SJSA1 (cell line): ENCODE results near the gene PKN3. TPM values are rescaled to one million over a fixed set of nuclear protein-coding genes. Genes with fewer than 3 reads are reported as not detected.

Experiments
- DNase-seq, 2 experiments: peaks; one replicate each; pipeline ENCODE4 v3.0.0-alpha.2; 2015 to 2020; ENCODE audit warnings: low spot score in 2 of 2, low read depth in 1 of 2
- H3K27ac ChIP-seq: fragments of 250-450 bp; sonication (Bioruptor Pico); 2 replicates; pipeline ENCODE4 v1.5.1; 2020; ENCODE audit warnings: mild to moderate bottlenecking, moderate library complexity
- H3K27me3 ChIP-seq: fragments of 250-450 bp; sonication (Bioruptor Pico); replicated peaks from 2 replicates; pipeline ENCODE4 v1.5.1; 2020; ENCODE audit warnings: mild to moderate bottlenecking, moderate library complexity
- H3K36me3 ChIP-seq: fragments of 250-450 bp; sonication (Bioruptor Pico); 2 replicates; pipeline ENCODE4 v1.5.1; 2020; ENCODE audit warnings: mild to moderate bottlenecking
- H3K4me1 ChIP-seq: fragments of 250-450 bp; sonication (Bioruptor Pico); replicated peaks from 2 replicates; pipeline ENCODE4 v1.6.1; 2021; ENCODE audit warnings: mild to moderate bottlenecking
- H3K4me3 ChIP-seq: fragments of 250-450 bp; sonication (Bioruptor Pico); 2 replicates; pipeline ENCODE4 v1.5.1; 2020; ENCODE audit warnings: mild to moderate bottlenecking
- H3K9me3 ChIP-seq: fragments of 250-450 bp; sonication (Bioruptor Pico); replicated peaks from 2 replicates; pipeline ENCODE4 v1.5.1; 2020; ENCODE audit warnings: mild to moderate bottlenecking
- total RNA-seq: library from RNA; depleted of rRNA; stranded (reverse); fragments of >200 nt; shearing (Covaris generic); gene quantifications from 2 replicates; pipeline ENCODE4 v1.2.3, GENCODE V29; 2014

PKN3 gene
- total RNA-seq, 1 experiment from 2014 or later: 9.5 TPM

- H3K27me3 ChIP-seq: no peaks in the 10 kb centered on the region
- no peaks in the 10 kb centered on the region for H3K9me3 ChIP-seq
- H3K4me1 ChIP-seq: no peaks in the 10 kb centered on the region
- H3K4me3 ChIP-seq: no peak overlapping the region
- H3K27ac ChIP-seq: no peak overlapping the region
- peaks cover 35% of the 10 kb centered on the region for H3K36me3 ChIP-seq
- DNase-seq: no peak
Observed at GRCh38 chr9:128716581-128717254, 14.4 kb downstream of the PKN3 start.

- Histone ChIP-seq H3K4me3 (no peak overlapping the region), H3K9me3 (no peaks in the 10 kb centered on the region), H3K4me1 (peaks cover 5% of the 10 kb centered on the region), H3K27me3 (no peaks in the 10 kb centered on the region), H3K36me3 (peaks cover 31% of the 10 kb centered on the region), H3K27ac (no peak overlapping the region)
- DNase-seq: no peak
Observed at GRCh38 chr9:128718047-128718446, 15.7 kb downstream of the PKN3 start.

GRCh38 chr9:128718475-128718874, 16.2 kb downstream of the PKN3 start:
- Histone ChIP-seq H3K9me3 (no peaks in the 10 kb centered on the region), H3K36me3 (peaks cover 29% of the 10 kb centered on the region), H3K4me1 (peaks cover 9% of the 10 kb centered on the region), H3K4me3 (no peak overlapping the region), H3K27ac (no peak overlapping the region), H3K27me3 (no peaks in the 10 kb centered on the region)
- DNase-seq: no peak

- H3K4me1 ChIP-seq: peaks cover 18% of the 10 kb centered on the region
- no peaks in the 10 kb centered on the region for H3K27me3 ChIP-seq
- DNase-seq: no peak
- H3K27ac ChIP-seq: no peak overlapping the region
- H3K9me3 ChIP-seq: no peaks in the 10 kb centered on the region
- H3K4me3 ChIP-seq: no peak overlapping the region
- H3K36me3 ChIP-seq: peaks cover 29% of the 10 kb centered on the region
Observed at GRCh38 chr9:128719919-128720605, 17.8 kb downstream of the PKN3 start.

GRCh38 chr9:128720841-128721486, 18.7 kb downstream of the PKN3 start:
- H3K4me1 ChIP-seq: peaks cover 18% of the 10 kb centered on the region
- H3K4me3 ChIP-seq: no peak overlapping the region
- H3K27ac ChIP-seq: no peak overlapping the region
- no peak for DNase-seq
- no peaks in the 10 kb centered on the region for H3K27me3 ChIP-seq
- H3K36me3 ChIP-seq: peaks cover 28% of the 10 kb centered on the region
- H3K9me3 ChIP-seq: no peaks in the 10 kb centered on the region

GRCh38 chr9:128721487-128722010, 19.2 kb downstream of the PKN3 start:
- Histone ChIP-seq H3K4me1 (peaks cover 18% of the 10 kb centered on the region), H3K9me3 (no peaks in the 10 kb centered on the region), H3K36me3 (peaks cover 28% of the 10 kb centered on the region), H3K4me3 (no peak overlapping the region), H3K27ac (no peak overlapping the region), H3K27me3 (no peaks in the 10 kb centered on the region)
- no peak for DNase-seq

- Histone ChIP-seq H3K27me3 (no peaks in the 10 kb centered on the region), H3K4me1 (peaks cover 18% of the 10 kb centered on the region), H3K9me3 (no peaks in the 10 kb centered on the region), H3K36me3 (peaks cover 21% of the 10 kb centered on the region), H3K27ac (no peak overlapping the region), H3K4me3 (no peak overlapping the region)
- no peak for DNase-seq
Observed at GRCh38 chr9:128722380-128723351, 20.4 kb downstream of the PKN3 start.

GRCh38 chr9:128723352-128723865, 21.1 kb downstream of the PKN3 start:
- Histone ChIP-seq H3K4me1 (peaks cover 18% of the 10 kb centered on the region), H3K4me3 (peak overlapping the region; percentile 72), H3K27me3 (no peaks in the 10 kb centered on the region), H3K36me3 (peaks cover 21% of the 10 kb centered on the region), H3K9me3 (no peaks in the 10 kb centered on the region), H3K27ac (no peak overlapping the region)
- no peak for DNase-seq

- DNase-seq: peak; percentile 90 to 98
- peaks cover 18% of the 10 kb centered on the region for H3K4me1 ChIP-seq
- H3K27ac ChIP-seq: no peak within 1 kb of the TSS
- no peaks in the 10 kb centered on the region for H3K9me3 ChIP-seq
- H3K36me3 ChIP-seq: peaks cover 21% of the 10 kb centered on the region
- peak within 1 kb of the TSS; percentile 72 for H3K4me3 ChIP-seq
- H3K27me3 ChIP-seq: no peaks in the 10 kb centered on the region
Observed at GRCh38 chr9:128723866-128724743, 21.8 kb downstream of the PKN3 start, which contains the start of gene ZDHHC12. Gene ZDHHC12, minus strand, starts transcription at chr9:128724127. Its CDS starts 34 bp downstream, at chr9:128724093.

- Histone ChIP-seq H3K27ac (no peak overlapping the region), H3K4me3 (peak overlapping the region; percentile 72), H3K4me1 (peaks cover 18% of the 10 kb centered on the region), H3K9me3 (no peaks in the 10 kb centered on the region), H3K36me3 (peaks cover 20% of the 10 kb centered on the region), H3K27me3 (no peaks in the 10 kb centered on the region)
- DNase-seq: peak; percentile 71 to 83
Observed at GRCh38 chr9:128724744-128725211, 22.5 kb downstream of the PKN3 start.

- H3K4me1 ChIP-seq: peaks cover 17% of the 10 kb centered on the region
- no peak for DNase-seq
- no peak overlapping the region for H3K4me3 ChIP-seq
Observed at GRCh38 chr9:128727640-128728248, 25.4 kb downstream of the PKN3 start.

GRCh38 chr9:128728298-128728697, 26.0 kb downstream of the PKN3 start:
- H3K27ac ChIP-seq: no peak overlapping the region

More at GRCh38 chr9:128727640-128728248, 25.4 kb downstream of the PKN3 start:
- no peak overlapping the region for H3K27ac ChIP-seq
- no peaks in the 10 kb centered on the region for H3K9me3 ChIP-seq
- peaks cover 6% of the 10 kb centered on the region; the same call in 1 of the 2 replicates for H3K36me3 ChIP-seq
- H3K27me3 ChIP-seq: no peaks in the 10 kb centered on the region

More at GRCh38 chr9:128728298-128728697, 26.0 kb downstream of the PKN3 start:
- Histone ChIP-seq H3K36me3 (peaks cover 6% of the 10 kb centered on the region; the same call in 1 of the 2 replicates), H3K4me3 (no peak overlapping the region), H3K9me3 (no peaks in the 10 kb centered on the region), H3K4me1 (peaks cover 11% of the 10 kb centered on the region), H3K27me3 (no peaks in the 10 kb centered on the region)
- DNase-seq: no peak
